TTC549 (cell line): Measurements from ENCODE around the gene DUS4L.

Experiments used
- FAIRE-seq: peaks from 2 replicates; lab custom pipeline; 2012; peaks lifted over from hg19 to GRCh38; lab: Jason Lieb, UNC

DUS4L gene

GRCh38 chr7:107580716-107581383 lies 17.1 kb downstream of the DUS4L start:
- no peak for FAIRE-seq

GRCh38 chr7:107581387-107582013 lies 17.7 kb downstream of the DUS4L start:
- FAIRE-seq = no peak

GRCh38 chr7:107582875-107583274 lies 19.1 kb downstream of the DUS4L start:
- no peak for FAIRE-seq

- no peak for FAIRE-seq
These were observed 20.9 kb downstream of the DUS4L start for GRCh38 chr7:107584716-107585115.

- FAIRE-seq = no peak
These were observed 24.9 kb downstream of the DUS4L start for GRCh38 chr7:107588529-107589130.

GRCh38 chr7:107591421-107591820 lies 27.6 kb downstream of the DUS4L start:
- no peak for FAIRE-seq

GRCh38 chr7:107592361-107593024 lies 28.7 kb downstream of the DUS4L start:
- no peak for FAIRE-seq

GRCh38 chr7:107593025-107593410 lies 29.2 kb downstream of the DUS4L start:
- FAIRE-seq = no peak

- FAIRE-seq = no peak
These were observed 31.4 kb downstream of the DUS4L start for GRCh38 chr7:107594961-107595737.

- FAIRE-seq = no peak
These were observed 33.3 kb downstream of the DUS4L start for GRCh38 chr7:107596881-107597581.

- FAIRE-seq = no peak
These were observed 33.8 kb downstream of the DUS4L start for GRCh38 chr7:107597582-107597916.

- no peak for FAIRE-seq
These were observed 34.2 kb downstream of the DUS4L start for GRCh38 chr7:107597953-107598352.

- no peak for FAIRE-seq
These were observed 35.5 kb downstream of the DUS4L start for GRCh38 chr7:107599262-107599661.

GRCh38 chr7:107600816-107601215 lies 37.0 kb downstream of the DUS4L start:
- FAIRE-seq = no peak

GRCh38 chr7:107605218-107605815 lies 41.5 kb downstream of the DUS4L start:
- FAIRE-seq = no peak

GRCh38 chr7:107606303-107606702 lies 42.5 kb downstream of the DUS4L start:
- FAIRE-seq = no peak

GRCh38 chr7:107609811-107610261 lies 46.1 kb downstream of the DUS4L start:
- no peak for FAIRE-seq

GRCh38 chr7:107610323-107610722 lies 46.6 kb downstream of the DUS4L start:
- FAIRE-seq = no peak

- FAIRE-seq = no peak
These were observed 49.7 kb downstream of the DUS4L start for GRCh38 chr7:107613439-107613838.

- FAIRE-seq = no peak
These were observed 50.2 kb downstream of the DUS4L start for GRCh38 chr7:107613948-107614347.

- FAIRE-seq = no peak
These were observed 50.7 kb downstream of the DUS4L start for GRCh38 chr7:107614425-107614824.
